GM12865 (cell line): ENCODE results near the gene DDB1.

Experiments used
- DNase-seq: peaks from one replicate; pipeline ENCODE4 v3.0.0; 2010; ENCODE audit warnings: low read depth
- H3K4me3 ChIP-seq: 2 replicates; pipeline ENCODE4 v1.5.1; 2011; ENCODE audit warnings: mild to moderate bottlenecking, low read depth, low read length, control low read depth
- TF ChIP-seq, protein P1 (sequence below): IDR thresholded peaks from 2 replicates; pipeline ENCODE4 v1.5.1; 2011; ENCODE audit warnings: low read length, control low read depth, low read depth, inconsistent platforms; ENCODE audit not compliant: insufficient read depth; ENCODE audit errors: missing control alignments

The DDB1 gene

DNA sequence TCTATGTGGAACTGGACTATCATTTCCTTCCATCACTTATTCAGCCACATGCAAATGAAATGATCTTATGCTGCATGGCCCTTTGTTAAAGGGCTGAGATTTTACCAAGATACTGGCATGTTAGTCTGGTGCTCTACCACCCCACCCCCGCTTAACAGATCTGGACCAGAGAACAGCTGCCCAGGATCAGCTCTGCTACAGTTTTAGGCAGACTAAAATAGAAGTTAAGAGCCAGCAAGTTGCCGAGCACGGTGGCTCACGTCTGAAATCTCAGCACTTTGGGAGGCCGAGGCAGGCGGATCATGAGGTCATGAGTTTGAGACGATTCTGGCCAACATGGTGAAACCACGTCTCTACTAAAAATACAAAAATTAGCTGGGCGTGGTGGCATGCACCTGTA, 4.6 kb downstream of the DDB1 start:
- TF ChIP-seq, protein P1, sequence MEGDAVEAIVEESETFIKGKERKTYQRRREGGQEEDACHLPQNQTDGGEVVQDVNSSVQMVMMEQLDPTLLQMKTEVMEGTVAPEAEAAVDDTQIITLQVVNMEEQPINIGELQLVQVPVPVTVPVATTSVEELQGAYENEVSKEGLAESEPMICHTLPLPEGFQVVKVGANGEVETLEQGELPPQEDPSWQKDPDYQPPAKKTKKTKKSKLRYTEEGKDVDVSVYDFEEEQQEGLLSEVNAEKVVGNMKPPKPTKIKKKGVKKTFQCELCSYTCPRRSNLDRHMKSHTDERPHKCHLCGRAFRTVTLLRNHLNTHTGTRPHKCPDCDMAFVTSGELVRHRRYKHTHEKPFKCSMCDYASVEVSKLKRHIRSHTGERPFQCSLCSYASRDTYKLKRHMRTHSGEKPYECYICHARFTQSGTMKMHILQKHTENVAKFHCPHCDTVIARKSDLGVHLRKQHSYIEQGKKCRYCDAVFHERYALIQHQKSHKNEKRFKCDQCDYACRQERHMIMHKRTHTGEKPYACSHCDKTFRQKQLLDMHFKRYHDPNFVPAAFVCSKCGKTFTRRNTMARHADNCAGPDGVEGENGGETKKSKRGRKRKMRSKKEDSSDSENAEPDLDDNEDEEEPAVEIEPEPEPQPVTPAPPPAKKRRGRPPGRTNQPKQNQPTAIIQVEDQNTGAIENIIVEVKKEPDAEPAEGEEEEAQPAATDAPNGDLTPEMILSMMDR = no peak
- no peak overlapping the region for H3K4me3 ChIP-seq
- DNase-seq = no peak

DNA sequence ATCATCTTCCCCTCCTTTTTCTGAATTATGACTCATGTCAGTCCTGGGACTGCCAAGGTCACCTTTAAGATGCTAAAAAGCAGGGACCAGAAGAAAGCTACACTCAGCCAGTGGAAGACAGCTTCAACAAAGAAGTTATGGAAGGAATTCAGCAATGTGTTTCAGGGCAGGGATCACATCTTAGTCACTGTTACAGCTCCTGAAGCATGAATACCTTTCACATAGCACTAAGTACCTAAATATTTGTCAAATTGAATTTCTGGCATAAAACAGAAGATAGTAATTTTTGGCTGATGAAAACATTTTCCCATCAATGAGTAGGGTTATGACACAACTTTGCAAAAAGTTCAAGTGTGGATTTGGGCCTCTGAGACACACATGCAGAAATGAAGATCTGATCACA, 5.2 kb downstream of the DDB1 start:
- TF ChIP-seq, protein P1 = no peak
- no peak for DNase-seq
- no peak overlapping the region for H3K4me3 ChIP-seq

DNA sequence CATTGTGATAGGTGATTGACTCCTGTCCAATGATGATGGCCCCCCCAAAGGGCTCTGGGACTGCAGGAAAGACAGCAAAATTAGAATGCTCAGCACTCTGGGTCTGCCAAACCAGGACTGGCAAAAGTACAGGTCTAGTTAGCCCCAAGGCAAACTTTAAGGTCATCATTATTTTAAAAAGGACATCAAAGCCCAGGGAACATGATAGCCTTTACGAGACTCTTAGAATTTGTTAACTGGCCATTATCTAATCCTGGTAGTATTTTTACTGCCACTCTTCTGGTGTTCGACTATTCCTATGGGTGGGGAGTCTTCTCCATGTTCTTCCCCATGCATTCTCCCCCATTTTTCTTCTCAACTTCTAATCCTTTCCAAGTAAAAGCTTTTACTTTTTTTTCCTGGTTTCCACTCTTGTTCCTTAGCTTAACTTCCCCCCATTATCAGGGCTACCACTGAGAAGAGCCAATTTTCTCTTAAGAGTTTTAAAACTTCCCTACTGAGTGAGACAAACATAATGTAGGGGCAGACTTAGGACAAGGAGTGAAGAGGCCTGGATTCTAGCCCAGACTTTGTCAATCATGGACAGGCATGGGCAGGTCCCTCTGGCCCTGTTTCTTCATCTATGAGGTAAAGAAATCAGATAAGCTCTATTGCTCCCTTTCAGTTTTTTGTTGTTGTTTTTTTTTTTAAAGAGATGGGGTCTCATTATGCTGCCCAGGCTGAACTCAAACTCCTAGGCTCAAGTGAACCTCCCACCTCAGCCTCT, 7.1 kb downstream of the DDB1 start:
- TF ChIP-seq, protein P1 = no peak
- H3K4me3 ChIP-seq = no peak overlapping the region
- DNase-seq = no peak

DNA sequence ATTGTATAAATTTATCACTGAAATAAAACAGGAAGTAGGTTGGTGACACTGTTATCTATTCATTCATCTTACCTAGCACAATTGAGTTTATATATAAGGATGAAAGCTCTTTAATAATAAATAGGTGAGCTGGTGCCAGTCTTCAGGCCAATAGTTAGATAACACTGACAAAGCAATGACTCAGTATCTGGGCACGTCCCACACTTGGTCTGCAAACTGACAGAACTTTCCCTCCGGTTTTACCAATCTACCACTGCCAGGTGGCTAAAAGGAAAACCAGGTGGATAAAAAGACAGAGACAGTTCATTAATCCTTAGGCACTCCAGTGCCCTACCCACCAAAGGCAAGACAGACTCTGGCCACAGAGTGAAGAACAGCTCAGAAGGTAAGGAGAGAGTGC, 17.6 kb downstream of the DDB1 start:
- TF ChIP-seq, protein P1 = no peak
- H3K4me3 ChIP-seq = no peak overlapping the region
- no peak for DNase-seq

DNA sequence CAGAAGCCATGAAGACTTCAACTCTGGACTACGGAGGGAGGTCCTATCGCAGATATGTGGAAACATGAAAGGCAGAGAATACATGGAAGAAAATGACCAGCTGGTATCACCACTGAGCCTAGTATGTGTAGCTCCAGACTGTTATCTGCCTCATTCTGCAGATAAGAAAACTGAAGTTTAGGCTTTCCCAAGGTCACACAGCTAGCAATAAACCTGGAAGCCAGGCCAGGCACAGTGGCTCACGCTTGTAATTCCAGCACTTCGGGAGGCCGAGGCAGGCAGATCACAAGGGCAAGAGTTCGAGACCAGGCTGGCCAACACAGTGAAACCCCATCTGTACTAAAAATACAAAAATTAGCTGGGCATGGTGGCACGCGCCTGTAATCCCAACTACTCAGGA, 22.2 kb downstream of the DDB1 start:
- no peak for DNase-seq
- H3K4me3 ChIP-seq = no peak overlapping the region
- TF ChIP-seq, protein P1 = no peak

DNA sequence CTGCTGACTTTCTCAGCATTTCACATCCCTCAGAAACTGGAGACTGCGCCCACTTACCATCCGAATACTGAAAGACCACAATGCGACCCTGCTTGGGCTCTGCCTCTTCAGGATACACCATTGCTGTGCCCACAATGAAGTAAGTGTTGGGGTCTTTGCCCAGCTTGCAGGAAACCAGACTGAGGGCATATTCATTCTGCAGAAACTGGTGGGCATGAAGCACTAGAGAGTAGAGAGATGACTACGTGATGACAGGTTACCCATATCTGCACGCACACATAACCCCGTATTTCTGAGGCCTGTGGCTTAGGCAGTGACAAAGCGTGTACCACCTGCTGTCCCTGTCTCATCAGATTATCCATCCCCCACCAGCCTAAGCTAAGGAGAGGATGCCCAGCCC, 23.2 kb downstream of the DDB1 start:
- TF ChIP-seq, protein P1 = no peak
- H3K4me3 ChIP-seq = no peak overlapping the region
- no peak for DNase-seq

DNA sequence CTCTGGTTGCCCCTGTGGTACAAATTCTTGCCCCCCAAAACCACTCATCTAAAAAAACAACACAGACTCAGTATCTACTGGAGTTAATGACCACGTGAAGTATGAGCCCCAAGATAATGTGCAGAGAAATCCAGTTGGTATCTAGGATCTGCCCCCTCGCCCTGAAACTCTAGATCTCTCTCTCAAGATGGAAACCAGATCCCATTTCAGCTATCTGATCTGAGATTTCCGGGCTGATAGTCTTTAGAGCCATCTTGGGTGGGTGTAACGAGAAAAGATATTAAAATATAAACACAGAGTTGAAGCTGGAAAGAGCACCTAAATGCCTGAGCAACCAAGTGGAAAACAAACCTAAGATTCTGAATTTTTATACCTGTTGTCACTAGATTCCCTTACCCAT, 23.8 kb downstream of the DDB1 start:
- DNase-seq = no peak

More for the DNA sequence above, 23.8 kb downstream of the DDB1 start:
- TF ChIP-seq, protein P1 = no peak
- H3K4me3 ChIP-seq = no peak overlapping the region
